Measurements from ENCODE around the gene ITSN1. TPM values are rescaled to one million over a fixed set of nuclear protein-coding genes. Genes with fewer than 3 reads are reported as not detected.

Gene ITSN1
- polyA plus RNA-seq, 1 donor from 2014 or later, result 35.1 TPM

- Histone ChIP-seq H3K4me3 (ENCODE audit: low read length) (no peak overlapping the region), H3K27ac (ENCODE audit: low read length) (no peak overlapping the region), H4K20me1 (ENCODE audit: insufficient read depth) (no peaks in the 10 kb centered on the region), H3K9me3 (ENCODE audit: low read length) (no peaks in the 10 kb centered on the region), H3K27me3 (ENCODE audit: insufficient read depth, low read depth, low read length) (no peaks in the 10 kb centered on the region), H2AFZ (ENCODE audit: low read depth, low read length) (no peak overlapping the region), H3K9ac (ENCODE audit: low read length) (no peak overlapping the region), H3K79me2 (replicated peaks; ENCODE audit: insufficient read depth, low read length) (no peaks in the 10 kb centered on the region), H3K36me3 (ENCODE audit: insufficient read depth, low read length) (peaks cover 4% of the 10 kb centered on the region), H3K4me2 (ENCODE audit: low read length) (no peak overlapping the region), H3K9me2 (ENCODE audit: insufficient read depth, low read length) (no peaks in the 10 kb centered on the region), H3F3A (ENCODE audit: insufficient read depth, low read length, poor library complexity, severe bottlenecking) (no peaks in the 10 kb centered on the region)
- TF ChIP-seq RAD21 (conservative IDR thresholded peaks at IDR 0.05), result no peak
- TF ChIP-seq TAF1 (IDR thresholded peaks at IDR 0.05; ENCODE audit: low read depth), result no peak
- TF ChIP-seq SMC3 (conservative IDR thresholded peaks at IDR 0.05; ENCODE audit: poor library complexity), result no peak
- TF ChIP-seq CTCF (IDR thresholded peaks at IDR 0.05; ENCODE audit: poor library complexity, severe bottlenecking), result no peak
- TF ChIP-seq EP300 (conservative IDR thresholded peaks at IDR 0.05; ENCODE audit: poor library complexity, severe bottlenecking), result no peak
- no peak for TF ChIP-seq POLR2AphosphoS5 (IDR thresholded peaks at IDR 0.05)
- TF ChIP-seq EZH2 (IDR thresholded peaks at IDR 0.05; ENCODE audit: borderline replicate concordance, insufficient read depth, low read length, poor library complexity, severe bottlenecking), result no peak
These were observed 168.5 kb downstream of the ITSN1 start for GRCh38 chr21:33810766-33811165.

GRCh38 chr21:33811167-33812010 lies 169.1 kb downstream of the ITSN1 start:
- TF ChIP-seq EZH2 (IDR thresholded peaks at IDR 0.05; ENCODE audit: borderline replicate concordance, insufficient read depth, low read length, poor library complexity, severe bottlenecking) (no peak), SMC3 (conservative IDR thresholded peaks at IDR 0.05; ENCODE audit: poor library complexity) (no peak), CTCF (IDR thresholded peaks at IDR 0.05; ENCODE audit: poor library complexity, severe bottlenecking) (no peak), EP300 (conservative IDR thresholded peaks at IDR 0.05; ENCODE audit: poor library complexity, severe bottlenecking) (peak; percentile 79), REST (IDR thresholded peaks at IDR 0.05; ENCODE audit: borderline replicate concordance) (no peak), POLR2AphosphoS5 (IDR thresholded peaks at IDR 0.05) (peak; percentile 86), RAD21 (conservative IDR thresholded peaks at IDR 0.05) (no peak)
- Histone ChIP-seq H4K20me1 (ENCODE audit: insufficient read depth) (no peaks in the 10 kb centered on the region), H3K9ac (ENCODE audit: low read length) (no peak overlapping the region), H3K4me3 (ENCODE audit: low read length) (no peak overlapping the region), H3K4me2 (ENCODE audit: low read length) (no peak overlapping the region), H3K79me2 (replicated peaks; ENCODE audit: insufficient read depth, low read length) (no peaks in the 10 kb centered on the region), H2AFZ (ENCODE audit: low read depth, low read length) (no peak overlapping the region), H3K27ac (ENCODE audit: low read length) (no peak overlapping the region), H3K36me3 (ENCODE audit: insufficient read depth, low read length) (peaks cover 4% of the 10 kb centered on the region), H3K9me2 (ENCODE audit: insufficient read depth, low read length) (no peaks in the 10 kb centered on the region), H3K9me3 (ENCODE audit: low read length) (no peaks in the 10 kb centered on the region), H3F3A (ENCODE audit: insufficient read depth, low read length, poor library complexity, severe bottlenecking) (no peaks in the 10 kb centered on the region), H3K27me3 (ENCODE audit: insufficient read depth, low read depth, low read length) (no peaks in the 10 kb centered on the region)
